ENCODE measurements around the gene ZNF574. TPM values are rescaled to one million over a fixed set of nuclear protein-coding genes. Genes with fewer than 3 reads are reported as not detected.

Gene ZNF574
- total and polyA plus RNA-seq, 2 experiments from 2014 or later: 19.4 to 61.2 TPM

DNA sequence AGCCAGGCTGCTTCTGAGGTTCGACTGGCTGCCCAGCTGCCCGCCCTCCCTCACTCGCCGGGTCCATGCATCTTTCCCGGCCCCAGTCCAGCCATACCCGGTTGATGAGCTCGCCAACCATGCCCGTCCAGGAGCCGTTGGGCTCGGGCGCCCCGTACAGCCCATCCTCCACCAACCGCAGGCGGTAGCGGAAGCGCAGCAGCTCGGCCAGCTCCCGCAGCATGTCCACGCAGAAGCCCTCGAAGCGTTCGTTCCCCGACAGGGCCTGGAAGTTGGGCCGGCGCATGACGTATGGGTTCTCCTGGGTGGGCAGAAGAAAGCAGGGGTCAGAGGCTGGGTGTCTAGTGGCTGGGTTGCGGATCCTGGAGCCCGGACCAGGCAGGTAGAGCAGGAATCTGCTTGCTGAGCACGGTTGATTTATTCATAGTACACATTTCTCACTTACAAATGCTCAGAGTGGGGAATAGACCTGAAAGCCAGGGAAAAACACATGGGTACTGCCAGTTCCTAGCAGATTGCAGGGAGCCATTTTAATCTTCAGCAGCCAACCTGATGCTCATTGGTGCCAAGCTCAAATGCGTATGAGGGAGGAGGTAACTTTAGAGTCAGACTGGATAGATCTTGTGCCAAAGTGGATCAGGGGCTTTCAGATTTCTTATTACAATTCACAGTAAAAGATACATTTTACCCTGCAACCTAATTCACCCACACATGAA, 33.4 kb upstream of the ZNF574 start:
- no peak overlapping the region for H3K4me3 Mint-ChIP-seq
- no peaks in the 10 kb centered on the region for H3K4me1 ChIP-seq (ENCODE audit: insufficient read depth)
- no peaks in the 10 kb centered on the region for H3K9me2 ChIP-seq (ENCODE audit: insufficient read depth)
- H2AFZ ChIP-seq: no peak overlapping the region
- H3K27me3 ChIP-seq (ENCODE audit: insufficient read depth): no peaks in the 10 kb centered on the region
- no peaks in the 10 kb centered on the region for H3K27me3 Mint-ChIP-seq (ENCODE audit: insufficient read depth, low read depth, poor library complexity)
- no peak overlapping the region for H3K27ac ChIP-seq (ENCODE audit: low read depth)
- no peaks in the 10 kb centered on the region for H3F3A ChIP-seq (replicated peaks; ENCODE audit: low read depth)
- H3K4me2 ChIP-seq: no peak overlapping the region
- ATAC-seq: no peak
- no peak for DNase-seq (ENCODE audit: low spot score)
- H3K4me3 ChIP-seq: no peak overlapping the region
- H3K36me3 ChIP-seq (ENCODE audit: insufficient read depth): peaks cover 19% of the 10 kb centered on the region; the same call in 1 of the 2 replicates
- TF ChIP-seq EZH2 (IDR thresholded peaks at IDR 0.05; ENCODE audit: low read depth, unreplicated experiment) (no peak), NANOG (IDR thresholded peaks at IDR 0.05; ENCODE audit: borderline replicate concordance) (no peak), ZNF114 (CRISPR knock-in tag; IDR thresholded peaks at IDR 0.05) (no peak), ZNF331 (CRISPR knock-in tag; IDR thresholded peaks at IDR 0.05; ENCODE audit: low read depth) (no peak), CREB1 (CRISPR knock-in tag; IDR thresholded peaks at IDR 0.05; ENCODE audit: low read depth) (no peak), CTCF (conservative IDR thresholded peaks at IDR 0.05; ENCODE audit: low read depth in 2 of 2) (no peak), STAT1 (IDR thresholded peaks at IDR 0.05; ENCODE audit: unreplicated experiment) (no peak), POLR2AphosphoS5 (IDR thresholded peaks at IDR 0.05; ENCODE audit: low read depth) (no peak), JUNB (IDR thresholded peaks at IDR 0.05; ENCODE audit: unreplicated experiment) (no peak), EZH2phosphoT487 (IDR thresholded peaks at IDR 0.05; ENCODE audit: unreplicated experiment) (no peak)
- TF ChIP-seq, protein P1, sequence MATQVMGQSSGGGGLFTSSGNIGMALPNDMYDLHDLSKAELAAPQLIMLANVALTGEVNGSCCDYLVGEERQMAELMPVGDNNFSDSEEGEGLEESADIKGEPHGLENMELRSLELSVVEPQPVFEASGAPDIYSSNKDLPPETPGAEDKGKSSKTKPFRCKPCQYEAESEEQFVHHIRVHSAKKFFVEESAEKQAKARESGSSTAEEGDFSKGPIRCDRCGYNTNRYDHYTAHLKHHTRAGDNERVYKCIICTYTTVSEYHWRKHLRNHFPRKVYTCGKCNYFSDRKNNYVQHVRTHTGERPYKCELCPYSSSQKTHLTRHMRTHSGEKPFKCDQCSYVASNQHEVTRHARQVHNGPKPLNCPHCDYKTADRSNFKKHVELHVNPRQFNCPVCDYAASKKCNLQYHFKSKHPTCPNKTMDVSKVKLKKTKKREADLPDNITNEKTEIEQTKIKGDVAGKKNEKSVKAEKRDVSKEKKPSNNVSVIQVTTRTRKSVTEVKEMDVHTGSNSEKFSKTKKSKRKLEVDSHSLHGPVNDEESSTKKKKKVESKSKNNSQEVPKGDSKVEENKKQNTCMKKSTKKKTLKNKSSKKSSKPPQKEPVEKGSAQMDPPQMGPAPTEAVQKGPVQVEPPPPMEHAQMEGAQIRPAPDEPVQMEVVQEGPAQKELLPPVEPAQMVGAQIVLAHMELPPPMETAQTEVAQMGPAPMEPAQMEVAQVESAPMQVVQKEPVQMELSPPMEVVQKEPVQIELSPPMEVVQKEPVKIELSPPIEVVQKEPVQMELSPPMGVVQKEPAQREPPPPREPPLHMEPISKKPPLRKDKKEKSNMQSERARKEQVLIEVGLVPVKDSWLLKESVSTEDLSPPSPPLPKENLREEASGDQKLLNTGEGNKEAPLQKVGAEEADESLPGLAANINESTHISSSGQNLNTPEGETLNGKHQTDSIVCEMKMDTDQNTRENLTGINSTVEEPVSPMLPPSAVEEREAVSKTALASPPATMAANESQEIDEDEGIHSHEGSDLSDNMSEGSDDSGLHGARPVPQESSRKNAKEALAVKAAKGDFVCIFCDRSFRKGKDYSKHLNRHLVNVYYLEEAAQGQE (IDR thresholded peaks at IDR 0.05; ENCODE audit: unreplicated experiment): no peak
- TF ChIP-seq, protein P2, sequence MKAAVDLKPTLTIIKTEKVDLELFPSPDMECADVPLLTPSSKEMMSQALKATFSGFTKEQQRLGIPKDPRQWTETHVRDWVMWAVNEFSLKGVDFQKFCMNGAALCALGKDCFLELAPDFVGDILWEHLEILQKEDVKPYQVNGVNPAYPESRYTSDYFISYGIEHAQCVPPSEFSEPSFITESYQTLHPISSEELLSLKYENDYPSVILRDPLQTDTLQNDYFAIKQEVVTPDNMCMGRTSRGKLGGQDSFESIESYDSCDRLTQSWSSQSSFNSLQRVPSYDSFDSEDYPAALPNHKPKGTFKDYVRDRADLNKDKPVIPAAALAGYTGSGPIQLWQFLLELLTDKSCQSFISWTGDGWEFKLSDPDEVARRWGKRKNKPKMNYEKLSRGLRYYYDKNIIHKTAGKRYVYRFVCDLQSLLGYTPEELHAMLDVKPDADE (IDR thresholded peaks at IDR 0.05): no peak
- TF ChIP-seq, protein P3, sequence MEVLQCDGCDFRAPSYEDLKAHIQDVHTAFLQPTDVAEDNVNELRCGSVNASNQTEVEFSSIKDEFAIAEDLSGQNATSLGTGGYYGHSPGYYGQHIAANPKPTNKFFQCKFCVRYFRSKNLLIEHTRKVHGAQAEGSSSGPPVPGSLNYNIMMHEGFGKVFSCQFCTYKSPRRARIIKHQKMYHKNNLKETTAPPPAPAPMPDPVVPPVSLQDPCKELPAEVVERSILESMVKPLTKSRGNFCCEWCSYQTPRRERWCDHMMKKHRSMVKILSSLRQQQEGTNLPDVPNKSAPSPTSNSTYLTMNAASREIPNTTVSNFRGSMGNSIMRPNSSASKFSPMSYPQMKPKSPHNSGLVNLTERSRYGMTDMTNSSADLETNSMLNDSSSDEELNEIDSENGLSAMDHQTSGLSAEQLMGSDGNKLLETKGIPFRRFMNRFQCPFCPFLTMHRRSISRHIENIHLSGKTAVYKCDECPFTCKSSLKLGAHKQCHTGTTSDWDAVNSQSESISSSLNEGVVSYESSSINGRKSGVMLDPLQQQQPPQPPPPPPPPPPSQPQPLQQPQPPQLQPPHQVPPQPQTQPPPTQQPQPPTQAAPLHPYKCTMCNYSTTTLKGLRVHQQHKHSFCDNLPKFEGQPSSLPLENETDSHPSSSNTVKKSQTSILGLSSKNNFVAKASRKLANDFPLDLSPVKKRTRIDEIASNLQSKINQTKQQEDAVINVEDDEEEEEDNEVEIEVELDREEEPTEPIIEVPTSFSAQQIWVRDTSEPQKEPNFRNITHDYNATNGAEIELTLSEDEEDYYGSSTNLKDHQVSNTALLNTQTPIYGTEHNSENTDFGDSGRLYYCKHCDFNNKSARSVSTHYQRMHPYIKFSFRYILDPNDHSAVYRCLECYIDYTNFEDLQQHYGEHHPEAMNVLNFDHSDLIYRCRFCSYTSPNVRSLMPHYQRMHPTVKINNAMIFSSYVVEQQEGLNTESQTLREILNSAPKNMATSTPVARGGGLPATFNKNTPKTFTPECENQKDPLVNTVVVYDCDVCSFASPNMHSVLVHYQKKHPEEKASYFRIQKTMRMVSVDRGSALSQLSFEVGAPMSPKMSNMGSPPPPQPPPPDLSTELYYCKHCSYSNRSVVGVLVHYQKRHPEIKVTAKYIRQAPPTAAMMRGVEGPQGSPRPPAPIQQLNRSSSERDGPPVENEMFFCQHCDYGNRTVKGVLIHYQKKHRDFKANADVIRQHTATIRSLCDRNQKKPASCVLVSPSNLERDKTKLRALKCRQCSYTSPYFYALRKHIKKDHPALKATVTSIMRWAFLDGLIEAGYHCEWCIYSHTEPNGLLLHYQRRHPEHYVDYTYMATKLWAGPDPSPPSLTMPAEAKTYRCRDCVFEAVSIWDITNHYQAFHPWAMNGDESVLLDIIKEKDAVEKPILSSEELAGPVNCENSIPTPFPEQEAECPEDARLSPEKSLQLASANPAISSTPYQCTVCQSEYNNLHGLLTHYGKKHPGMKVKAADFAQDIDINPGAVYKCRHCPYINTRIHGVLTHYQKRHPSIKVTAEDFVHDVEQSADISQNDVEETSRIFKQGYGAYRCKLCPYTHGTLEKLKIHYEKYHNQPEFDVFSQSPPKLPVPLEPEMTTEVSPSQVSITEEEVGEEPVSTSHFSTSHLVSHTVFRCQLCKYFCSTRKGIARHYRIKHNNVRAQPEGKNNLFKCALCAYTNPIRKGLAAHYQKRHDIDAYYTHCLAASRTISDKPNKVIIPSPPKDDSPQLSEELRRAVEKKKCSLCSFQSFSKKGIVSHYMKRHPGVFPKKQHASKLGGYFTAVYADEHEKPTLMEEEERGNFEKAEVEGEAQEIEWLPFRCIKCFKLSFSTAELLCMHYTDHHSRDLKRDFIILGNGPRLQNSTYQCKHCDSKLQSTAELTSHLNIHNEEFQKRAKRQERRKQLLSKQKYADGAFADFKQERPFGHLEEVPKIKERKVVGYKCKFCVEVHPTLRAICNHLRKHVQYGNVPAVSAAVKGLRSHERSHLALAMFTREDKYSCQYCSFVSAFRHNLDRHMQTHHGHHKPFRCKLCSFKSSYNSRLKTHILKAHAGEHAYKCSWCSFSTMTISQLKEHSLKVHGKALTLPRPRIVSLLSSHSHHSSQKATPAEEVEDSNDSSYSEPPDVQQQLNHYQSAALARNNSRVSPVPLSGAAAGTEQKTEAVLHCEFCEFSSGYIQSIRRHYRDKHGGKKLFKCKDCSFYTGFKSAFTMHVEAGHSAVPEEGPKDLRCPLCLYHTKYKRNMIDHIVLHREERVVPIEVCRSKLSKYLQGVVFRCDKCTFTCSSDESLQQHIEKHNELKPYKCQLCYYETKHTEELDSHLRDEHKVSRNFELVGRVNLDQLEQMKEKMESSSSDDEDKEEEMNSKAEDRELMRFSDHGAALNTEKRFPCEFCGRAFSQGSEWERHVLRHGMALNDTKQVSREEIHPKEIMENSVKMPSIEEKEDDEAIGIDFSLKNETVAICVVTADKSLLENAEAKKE (CRISPR knock-in tag; IDR thresholded peaks at IDR 0.05): no peak
- no peaks in the 10 kb centered on the region for H4K20me1 ChIP-seq (replicated peaks; ENCODE audit: insufficient read depth)
- H3K9me3 Mint-ChIP-seq: no peaks in the 10 kb centered on the region
- H3K27ac Mint-ChIP-seq: no peak overlapping the region
- H3K36me3 Mint-ChIP-seq (ENCODE audit: low read depth): peaks cover 63% of the 10 kb centered on the region
- no peaks in the 10 kb centered on the region for H3K79me2 ChIP-seq (replicated peaks; ENCODE audit: insufficient read depth)
- H3K4me1 Mint-ChIP-seq: no peaks in the 10 kb centered on the region
